Hepatocyte (in vitro differentiated cells): ENCODE data around the gene DEDD2. TPM values are rescaled to one million over a fixed set of nuclear protein-coding genes. Genes with fewer than 3 reads are reported as not detected.
A peak's percentile ranks its signal among the peaks of the same experiment; 100 is the strongest.
"Not testable (repeated sequence)": the region's sequence is repeated elsewhere in the genome, so short reads cannot be mapped to it uniquely, and the experiment has no call there.

Experiments
- DNase-seq: peaks from one replicate; pipeline ENCODE4 v3.0.0-alpha.2; 2016; ENCODE audit warnings: low spot score
- H2AFZ ChIP-seq: fragments of 200-600 bp; sonication (generic); 2 replicates; pipeline ENCODE4 v1.6.0; 2016; ENCODE audit warnings: antibody characterized with exemption, mild to moderate bottlenecking
- H3K27ac ChIP-seq: fragments of 200-600 bp; sonication (generic); 2 replicates; pipeline ENCODE4 v1.5.1; 2016; ENCODE audit warnings: mild to moderate bottlenecking
- H3K27me3 ChIP-seq: fragments of 200-600 bp; sonication (generic); 2 replicates; pipeline ENCODE4 v1.6.1; 2016
- H3K36me3 ChIP-seq: fragments of 200-600 bp; sonication (generic); replicated peaks from 2 replicates; pipeline ENCODE4 v1.5.1; 2016; ENCODE audit warnings: low read depth; ENCODE audit not compliant: insufficient read depth
- H3K4me1 ChIP-seq: fragments of 200-600 bp; sonication (generic); 2 replicates; pipeline ENCODE4 v1.5.1; 2016; ENCODE audit warnings: mild to moderate bottlenecking, moderate library complexity; ENCODE audit not compliant: insufficient read depth
- H3K4me2 ChIP-seq: fragments of 200-600 bp; sonication (generic); 2 replicates; pipeline ENCODE4 v1.6.0; 2016
- H3K4me3 ChIP-seq: fragments of 200-600 bp; sonication (generic); 2 replicates; pipeline ENCODE4 v1.5.1; 2016; ENCODE audit warnings: mild to moderate bottlenecking
- H3K79me2 ChIP-seq: fragments of 200-600 bp; sonication (generic); 2 replicates; pipeline ENCODE4 v1.6.0; 2017; ENCODE audit warnings: mild to moderate bottlenecking
- H3K9me2 ChIP-seq: fragments of 200-600 bp; sonication (generic); replicated peaks from 2 replicates; pipeline ENCODE4 v1.6.0; 2017; ENCODE audit warnings: mild to moderate bottlenecking; ENCODE audit not compliant: insufficient read depth
- H3K9me3 ChIP-seq: fragments of 200-600 bp; sonication (generic); 2 replicates; pipeline ENCODE4 v1.5.1; 2016; ENCODE audit warnings: low read depth, mild to moderate bottlenecking
- H4K20me1 ChIP-seq: fragments of 200-600 bp; sonication (generic); 2 replicates; pipeline ENCODE4 v1.6.0; 2016; ENCODE audit warnings: mild to moderate bottlenecking; ENCODE audit not compliant: insufficient read depth, poor library complexity, severe bottlenecking
- CTCF ChIP-seq: fragments of 200-600 bp; sonication (generic); IDR thresholded peaks from 2 replicates; pipeline ENCODE4 v1.5.1; 2016; ENCODE audit warnings: antibody characterized with exemption, mild to moderate bottlenecking; ENCODE audit not compliant: poor library complexity
- EZH2 ChIP-seq: fragments of 200-600 bp; sonication (generic); IDR thresholded peaks from 2 replicates; pipeline ENCODE4 v1.6.1; 2016; ENCODE audit warnings: antibody characterized with exemption, mild to moderate bottlenecking, borderline replicate concordance
- EZH2phosphoT487 ChIP-seq: fragments of 200-600 bp; sonication (generic); IDR thresholded peaks from one replicate; pipeline ENCODE4 v1.6.1; 2018; ENCODE audit warnings: antibody characterized with exemption, mild to moderate bottlenecking, low read depth, moderate library complexity; ENCODE audit not compliant: unreplicated experiment, severe bottlenecking
- WGBS: methylation state at CpG from one replicate; pipeline ENCODE4 v1.1.6; 2016; ENCODE audit warnings: low lambda C conversion rate; ENCODE audit errors: missing lambda C conversion rate; 5-methylcytosine and 5-hydroxymethylcytosine counted together
- polyA plus RNA-seq: library from polyadenylated mRNA; unstranded; fragments of >200 nt; fragmentation: Nextera tagmentation; extraction: Ambion mirVana; gene quantifications from 2 replicates; pipeline ENCODE4 v1.2.1, GENCODE V29; 2016
- total RNA-seq: library from RNA; depleted of rRNA; stranded (reverse); fragments of >200 nt; gene quantifications from 2 replicates; pipeline ENCODE4 v1.2.3, GENCODE V29; 2014

DEDD2 gene
- total RNA-seq (34.2 and 38.6 TPM in 2 replicates), polyA plus RNA-seq (37.8 and 38.6 TPM in 2 replicates)

DNA sequence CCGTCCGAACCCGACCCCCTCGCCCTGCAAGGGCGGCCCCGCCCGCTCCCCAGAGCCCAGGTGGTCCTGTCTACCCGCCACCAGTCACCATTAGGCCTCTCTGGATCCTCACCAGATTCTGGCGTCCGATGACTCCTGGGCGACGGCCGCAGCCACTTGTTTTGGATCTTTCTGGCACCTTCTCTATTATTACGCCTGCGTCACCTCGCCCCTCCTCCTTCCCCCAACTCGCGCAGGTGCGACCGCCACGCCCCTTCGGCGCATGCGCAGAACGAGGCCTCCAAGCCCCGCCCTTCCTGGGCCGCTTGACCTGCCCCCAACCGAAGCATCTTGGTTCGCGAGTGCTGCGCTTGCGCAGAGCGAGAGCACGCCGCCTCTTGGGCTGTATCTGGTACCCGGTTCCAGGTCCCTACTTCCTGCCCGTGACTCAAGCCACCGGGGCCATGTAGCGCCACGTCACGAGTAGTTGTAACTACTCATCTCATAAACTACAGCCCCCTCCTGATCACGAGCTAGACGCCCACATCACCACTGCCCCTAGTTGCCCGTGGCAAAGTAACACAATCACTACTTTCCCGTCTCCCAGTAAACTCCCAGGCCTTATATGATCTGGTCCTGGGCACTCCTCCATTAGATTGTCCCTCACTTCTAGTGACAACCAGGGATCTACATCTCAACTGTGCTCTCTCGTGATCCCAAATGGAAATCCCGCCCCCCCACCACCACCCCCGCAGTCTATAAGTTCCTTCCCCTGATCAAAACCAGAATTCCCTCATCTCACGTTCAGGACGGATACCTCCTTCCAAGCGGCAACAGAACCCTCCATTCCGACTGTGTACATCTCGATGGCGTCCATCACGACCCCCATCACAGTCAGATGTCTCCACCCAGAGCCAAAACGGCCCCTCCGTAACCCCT lies at the start of gene DEDD2:
TSS of gene DEDD2 (minus strand) at position 158 of the 918 bp plus-strand sequence. CDS start 670 bp downstream, outside the sequence.
- H3K4me1 ChIP-seq = peaks cover 24% of the 10 kb centered on the region
- H3K4me2 ChIP-seq = peak within 1 kb of the TSS; percentile 93
- no peaks in the 10 kb centered on the region for H3K9me2 ChIP-seq
- peak; percentile 97 for DNase-seq
- H3K79me2 ChIP-seq = peaks cover 83% of the 10 kb centered on the region
- 20% methylated on average over 57 of the region's 57 CpGs for WGBS
- no peaks in the 10 kb centered on the region for H3K27me3 ChIP-seq
- peak within 1 kb of the TSS; percentile 56 for H3K4me3 ChIP-seq
- H4K20me1 ChIP-seq = peaks cover 40% of the 10 kb centered on the region
- H3K36me3 ChIP-seq = no peaks in the 10 kb centered on the region
- H3K27ac ChIP-seq = peak within 1 kb of the TSS; percentile 93
- H3K9me3 ChIP-seq = no peaks in the 10 kb centered on the region
- no peak for TF ChIP-seq EZH2phosphoT487
- TF ChIP-seq EZH2 = no peak
- no peak for TF ChIP-seq CTCF
- peak within 1 kb of the TSS; percentile 3 for H2AFZ ChIP-seq

- peak overlapping the region; percentile 76 for H3K4me2 ChIP-seq
- H2AFZ ChIP-seq, H3K9me2 ChIP-seq, DNase-seq, H3K9me3 ChIP-seq, H3K4me3 ChIP-seq, H3K36me3 ChIP-seq, H3K27me3 ChIP-seq, H4K20me1 ChIP-seq: not testable (repeated sequence)
- 94% methylated on average over 25 of the region's 25 CpGs for WGBS
- H3K27ac ChIP-seq = peak overlapping the region; percentile 48
- peaks cover 17% of the 10 kb centered on the region for H3K4me1 ChIP-seq
- peaks cover 26% of the 10 kb centered on the region for H3K79me2 ChIP-seq
Measured at GRCh38 chr19:42266928-42267603, 49.6 kb upstream of the DEDD2 start.

DNA sequence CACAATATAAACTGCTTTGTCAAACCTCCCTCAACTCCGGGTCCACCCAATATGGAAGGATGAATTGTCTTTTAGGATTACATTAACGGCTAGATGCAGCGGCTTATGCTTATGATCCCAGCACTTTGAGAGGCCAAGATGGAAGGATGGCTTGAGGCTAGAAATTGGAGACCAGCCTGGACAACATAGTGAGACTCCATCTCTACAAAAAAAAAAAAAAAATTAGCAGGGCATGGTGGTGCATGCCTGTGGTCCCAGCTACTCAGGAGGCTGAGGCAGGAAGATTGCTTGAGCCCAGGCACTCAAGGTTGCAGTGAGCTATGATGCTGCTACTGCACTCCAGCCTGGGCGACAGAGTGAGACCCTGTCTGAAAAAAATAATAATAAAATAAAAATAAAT lies 48.6 kb upstream of the DEDD2 start:
- H2AFZ ChIP-seq, H3K9me3 ChIP-seq, H3K36me3 ChIP-seq, H3K9me2 ChIP-seq, H3K27ac ChIP-seq, H4K20me1 ChIP-seq, DNase-seq, H3K4me2 ChIP-seq, H3K27me3 ChIP-seq, H3K4me3 ChIP-seq: not testable (repeated sequence)
- peaks cover 15% of the 10 kb centered on the region for H3K4me1 ChIP-seq
- WGBS = 91% methylated on average over 4 of the region's 4 CpGs
- peaks cover 18% of the 10 kb centered on the region for H3K79me2 ChIP-seq

- WGBS = 97% methylated on average over 3 of the region's 3 CpGs
- TF ChIP-seq EZH2 (no peak), EZH2phosphoT487 (no peak), CTCF (no peak)
- DNase-seq = no peak
Measured at GRCh38 chr19:42261763-42262162, 44.3 kb upstream of the DEDD2 start.

GRCh38 chr19:42257842-42258241 lies 40.4 kb upstream of the DEDD2 start:
- H3K27me3 ChIP-seq, H3K27ac ChIP-seq, H3K36me3 ChIP-seq, H3K4me3 ChIP-seq, H4K20me1 ChIP-seq, H3K9me3 ChIP-seq, H3K4me2 ChIP-seq, H3K4me1 ChIP-seq, H2AFZ ChIP-seq, DNase-seq, H3K9me2 ChIP-seq: not testable (repeated sequence)
- WGBS = 88% methylated on average over 3 of the region's 3 CpGs
- peaks cover 25% of the 10 kb centered on the region for H3K79me2 ChIP-seq

More at GRCh38 chr19:42261763-42262162, 44.3 kb upstream of the DEDD2 start:
- Histone ChIP-seq H3K9me2 (no peaks in the 10 kb centered on the region), H3K4me2 (no peak overlapping the region), H3K27ac (no peak overlapping the region), H3K4me1 (no peaks in the 10 kb centered on the region), H2AFZ (no peak overlapping the region), H3K27me3 (no peaks in the 10 kb centered on the region), H3K4me3 (no peak overlapping the region), H4K20me1 (no peaks in the 10 kb centered on the region), H3K79me2 (no peaks in the 10 kb centered on the region), H3K9me3 (no peaks in the 10 kb centered on the region), H3K36me3 (no peaks in the 10 kb centered on the region)
